Measurements from ENCODE around the gene MPO. TPM values are rescaled to one million over a fixed set of nuclear protein-coding genes. Genes with fewer than 3 reads are reported as not detected.

The MPO gene
- total and polyA plus RNA-seq, 4 donors: 0.14 to 221 (median 0.52) TPM

DNA sequence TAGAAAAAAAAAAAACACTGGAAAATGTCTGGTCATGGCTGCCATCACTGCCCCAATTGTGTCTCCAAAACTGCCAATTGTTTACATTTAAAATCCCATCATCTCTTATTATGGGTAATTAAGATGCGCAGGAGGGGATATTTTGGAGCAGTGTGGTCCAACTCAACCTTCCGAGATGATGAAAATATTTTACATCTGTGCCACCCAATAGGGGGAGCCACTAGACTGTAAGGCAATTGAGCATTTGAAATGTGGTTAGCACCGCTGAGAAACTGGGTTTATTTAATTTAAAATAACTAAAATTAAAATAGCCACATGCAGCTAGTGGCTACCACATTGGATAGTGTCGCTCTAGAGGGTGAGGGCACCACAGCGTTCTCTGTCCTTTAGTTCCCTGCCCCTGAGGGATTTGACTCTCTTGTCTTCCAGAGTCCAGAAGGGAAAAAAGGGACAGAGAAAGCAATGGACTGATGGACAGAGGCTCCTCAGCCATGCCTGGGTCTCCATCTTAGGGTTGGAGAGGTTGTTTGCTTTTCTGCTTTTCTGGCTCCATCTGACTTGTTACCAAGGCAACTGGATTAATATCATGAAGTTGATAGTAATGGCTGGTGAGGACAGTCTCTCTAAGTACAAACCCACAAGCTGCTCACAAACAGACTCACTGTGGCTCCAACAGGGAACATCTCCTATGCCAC, 3.5 kb downstream of the MPO start:
- WGBS: 66% methylated on average over 5 of the region's 5 CpGs
- Histone ChIP-seq H3K36me3 (ENCODE audit: control insufficient read depth in 4 of 4, insufficient read depth in 3 of 4, low read depth in 1 of 4, low read length in 3 of 4) (no peaks in the 10 kb centered on the region), H3K4me3 (ENCODE audit: low read depth in 1 of 3, low read length in 3 of 3) (no peak overlapping the region), H3K9me3 (ENCODE audit: control insufficient read depth in 4 of 4, low read length in 3 of 4) (no peaks in the 10 kb centered on the region), H3K9ac (ENCODE audit: low read depth in 1 of 2, low read length in 2 of 2) (no peak overlapping the region), H3K4me1 (ENCODE audit: control insufficient read depth in 4 of 4, insufficient read depth in 4 of 4, low read length in 3 of 4) (peaks cover 0 to 9% (median 4%) of the 10 kb centered on the region in 4 donors), H3K27me3 (ENCODE audit: control insufficient read depth in 4 of 4, insufficient read depth in 4 of 4, low read length in 3 of 4) (peaks cover 0 to 3% (median 0%) of the 10 kb centered on the region in 4 donors), H3K27ac (ENCODE audit: low read depth in 1 of 2, low read length in 2 of 2) (no peak overlapping the region)
- no peak for DNase-seq (ENCODE audit: low spot score)
- peak in 1 of 2 donors; percentile 60 for TF ChIP-seq RAD21 (IDR thresholded peaks at IDR 0.05)
- no peak for TF ChIP-seq GABPA (IDR thresholded peaks at IDR 0.05 in 1 of 2, conservative IDR thresholded peaks at IDR 0.05 in 1 of 2)
- TF ChIP-seq RXRA (IDR thresholded peaks at IDR 0.05): no peak
- TF ChIP-seq, protein P1, sequence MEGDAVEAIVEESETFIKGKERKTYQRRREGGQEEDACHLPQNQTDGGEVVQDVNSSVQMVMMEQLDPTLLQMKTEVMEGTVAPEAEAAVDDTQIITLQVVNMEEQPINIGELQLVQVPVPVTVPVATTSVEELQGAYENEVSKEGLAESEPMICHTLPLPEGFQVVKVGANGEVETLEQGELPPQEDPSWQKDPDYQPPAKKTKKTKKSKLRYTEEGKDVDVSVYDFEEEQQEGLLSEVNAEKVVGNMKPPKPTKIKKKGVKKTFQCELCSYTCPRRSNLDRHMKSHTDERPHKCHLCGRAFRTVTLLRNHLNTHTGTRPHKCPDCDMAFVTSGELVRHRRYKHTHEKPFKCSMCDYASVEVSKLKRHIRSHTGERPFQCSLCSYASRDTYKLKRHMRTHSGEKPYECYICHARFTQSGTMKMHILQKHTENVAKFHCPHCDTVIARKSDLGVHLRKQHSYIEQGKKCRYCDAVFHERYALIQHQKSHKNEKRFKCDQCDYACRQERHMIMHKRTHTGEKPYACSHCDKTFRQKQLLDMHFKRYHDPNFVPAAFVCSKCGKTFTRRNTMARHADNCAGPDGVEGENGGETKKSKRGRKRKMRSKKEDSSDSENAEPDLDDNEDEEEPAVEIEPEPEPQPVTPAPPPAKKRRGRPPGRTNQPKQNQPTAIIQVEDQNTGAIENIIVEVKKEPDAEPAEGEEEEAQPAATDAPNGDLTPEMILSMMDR (IDR thresholded peaks at IDR 0.05; ENCODE audit: low read depth, low read length, missing input control): peak; percentile 30
- no peak for TF ChIP-seq YY1 (IDR thresholded peaks at IDR 0.05)
- TF ChIP-seq NR2F2 (IDR thresholded peaks at IDR 0.05): no peak
- TF ChIP-seq, protein P2, sequence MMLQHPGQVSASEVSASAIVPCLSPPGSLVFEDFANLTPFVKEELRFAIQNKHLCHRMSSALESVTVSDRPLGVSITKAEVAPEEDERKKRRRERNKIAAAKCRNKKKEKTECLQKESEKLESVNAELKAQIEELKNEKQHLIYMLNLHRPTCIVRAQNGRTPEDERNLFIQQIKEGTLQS (IDR thresholded peaks at IDR 0.05): no peak
- TF ChIP-seq, protein P3, sequence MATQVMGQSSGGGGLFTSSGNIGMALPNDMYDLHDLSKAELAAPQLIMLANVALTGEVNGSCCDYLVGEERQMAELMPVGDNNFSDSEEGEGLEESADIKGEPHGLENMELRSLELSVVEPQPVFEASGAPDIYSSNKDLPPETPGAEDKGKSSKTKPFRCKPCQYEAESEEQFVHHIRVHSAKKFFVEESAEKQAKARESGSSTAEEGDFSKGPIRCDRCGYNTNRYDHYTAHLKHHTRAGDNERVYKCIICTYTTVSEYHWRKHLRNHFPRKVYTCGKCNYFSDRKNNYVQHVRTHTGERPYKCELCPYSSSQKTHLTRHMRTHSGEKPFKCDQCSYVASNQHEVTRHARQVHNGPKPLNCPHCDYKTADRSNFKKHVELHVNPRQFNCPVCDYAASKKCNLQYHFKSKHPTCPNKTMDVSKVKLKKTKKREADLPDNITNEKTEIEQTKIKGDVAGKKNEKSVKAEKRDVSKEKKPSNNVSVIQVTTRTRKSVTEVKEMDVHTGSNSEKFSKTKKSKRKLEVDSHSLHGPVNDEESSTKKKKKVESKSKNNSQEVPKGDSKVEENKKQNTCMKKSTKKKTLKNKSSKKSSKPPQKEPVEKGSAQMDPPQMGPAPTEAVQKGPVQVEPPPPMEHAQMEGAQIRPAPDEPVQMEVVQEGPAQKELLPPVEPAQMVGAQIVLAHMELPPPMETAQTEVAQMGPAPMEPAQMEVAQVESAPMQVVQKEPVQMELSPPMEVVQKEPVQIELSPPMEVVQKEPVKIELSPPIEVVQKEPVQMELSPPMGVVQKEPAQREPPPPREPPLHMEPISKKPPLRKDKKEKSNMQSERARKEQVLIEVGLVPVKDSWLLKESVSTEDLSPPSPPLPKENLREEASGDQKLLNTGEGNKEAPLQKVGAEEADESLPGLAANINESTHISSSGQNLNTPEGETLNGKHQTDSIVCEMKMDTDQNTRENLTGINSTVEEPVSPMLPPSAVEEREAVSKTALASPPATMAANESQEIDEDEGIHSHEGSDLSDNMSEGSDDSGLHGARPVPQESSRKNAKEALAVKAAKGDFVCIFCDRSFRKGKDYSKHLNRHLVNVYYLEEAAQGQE (IDR thresholded peaks at IDR 0.05): no peak

DNA sequence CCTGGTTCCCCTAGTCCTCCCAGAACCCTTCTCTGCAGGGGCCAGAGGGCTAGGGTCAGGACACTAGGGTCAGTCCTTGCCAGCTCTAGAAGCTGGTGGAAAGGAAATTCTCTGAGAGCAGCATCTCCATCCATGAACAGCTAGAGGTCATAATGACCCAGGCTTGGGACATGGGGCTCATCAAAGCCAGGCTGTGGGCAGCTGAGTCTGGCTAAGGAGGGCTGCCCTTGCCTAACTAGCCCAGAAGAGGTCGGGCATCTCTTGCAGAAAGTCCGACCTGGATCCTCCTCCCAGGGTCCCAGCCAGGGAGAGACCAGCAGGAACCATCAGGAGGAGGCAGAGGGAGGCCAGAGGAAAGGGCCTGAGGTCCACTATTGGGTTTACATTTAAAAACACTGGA, 4.3 kb downstream of the MPO start:
- Histone ChIP-seq H3K4me3 (ENCODE audit: low read depth in 1 of 3, low read length in 3 of 3) (no peak overlapping the region), H3K27me3 (ENCODE audit: control insufficient read depth in 4 of 4, insufficient read depth in 4 of 4, low read length in 3 of 4) (peaks cover 0 to 3% (median 0%) of the 10 kb centered on the region in 4 donors), H3K9me3 (ENCODE audit: control insufficient read depth in 4 of 4, low read length in 3 of 4) (no peaks in the 10 kb centered on the region), H3K4me1 (ENCODE audit: control insufficient read depth in 4 of 4, insufficient read depth in 4 of 4, low read length in 3 of 4) (peaks cover 0 to 9% (median 4%) of the 10 kb centered on the region in 4 donors), H3K36me3 (ENCODE audit: control insufficient read depth in 4 of 4, insufficient read depth in 3 of 4, low read depth in 1 of 4, low read length in 3 of 4) (no peaks in the 10 kb centered on the region), H3K27ac (ENCODE audit: low read depth in 1 of 2, low read length in 2 of 2) (no peak overlapping the region), H3K9ac (ENCODE audit: low read depth in 1 of 2, low read length in 2 of 2) (no peak overlapping the region)
- no peak for DNase-seq (ENCODE audit: low spot score)
- 46% methylated on average over 2 of the region's 2 CpGs for WGBS
- TF ChIP-seq EGR1 (IDR thresholded peaks at IDR 0.05; ENCODE audit: low read depth in 2 of 2): no peak
- no peak for TF ChIP-seq FOXA1 (IDR thresholded peaks at IDR 0.05)
- no peak for TF ChIP-seq HNF4G (IDR thresholded peaks at IDR 0.05)
- TF ChIP-seq, protein P4, sequence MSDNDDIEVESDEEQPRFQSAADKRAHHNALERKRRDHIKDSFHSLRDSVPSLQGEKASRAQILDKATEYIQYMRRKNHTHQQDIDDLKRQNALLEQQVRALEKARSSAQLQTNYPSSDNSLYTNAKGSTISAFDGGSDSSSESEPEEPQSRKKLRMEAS (IDR thresholded peaks at IDR 0.05): no peak
- TF ChIP-seq, protein P5, sequence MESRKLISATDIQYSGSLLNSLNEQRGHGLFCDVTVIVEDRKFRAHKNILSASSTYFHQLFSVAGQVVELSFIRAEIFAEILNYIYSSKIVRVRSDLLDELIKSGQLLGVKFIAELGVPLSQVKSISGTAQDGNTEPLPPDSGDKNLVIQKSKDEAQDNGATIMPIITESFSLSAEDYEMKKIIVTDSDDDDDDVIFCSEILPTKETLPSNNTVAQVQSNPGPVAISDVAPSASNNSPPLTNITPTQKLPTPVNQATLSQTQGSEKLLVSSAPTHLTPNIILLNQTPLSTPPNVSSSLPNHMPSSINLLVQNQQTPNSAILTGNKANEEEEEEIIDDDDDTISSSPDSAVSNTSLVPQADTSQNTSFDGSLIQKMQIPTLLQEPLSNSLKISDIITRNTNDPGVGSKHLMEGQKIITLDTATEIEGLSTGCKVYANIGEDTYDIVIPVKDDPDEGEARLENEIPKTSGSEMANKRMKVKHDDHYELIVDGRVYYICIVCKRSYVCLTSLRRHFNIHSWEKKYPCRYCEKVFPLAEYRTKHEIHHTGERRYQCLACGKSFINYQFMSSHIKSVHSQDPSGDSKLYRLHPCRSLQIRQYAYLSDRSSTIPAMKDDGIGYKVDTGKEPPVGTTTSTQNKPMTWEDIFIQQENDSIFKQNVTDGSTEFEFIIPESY (IDR thresholded peaks at IDR 0.05): no peak
- TF ChIP-seq, protein P3 (IDR thresholded peaks at IDR 0.05): no peak
- no peak for TF ChIP-seq RAD21 (IDR thresholded peaks at IDR 0.05)
- no peak for TF ChIP-seq NR2F2 (IDR thresholded peaks at IDR 0.05)
- TF ChIP-seq HNF4A (conservative IDR thresholded peaks at IDR 0.05): no peak
- TF ChIP-seq, protein P1 (IDR thresholded peaks at IDR 0.05; ENCODE audit: low read depth, low read length, missing input control): no peak
- TF ChIP-seq FOXA2 (IDR thresholded peaks at IDR 0.05): no peak
- TF ChIP-seq GABPA (IDR thresholded peaks at IDR 0.05 in 1 of 2, conservative IDR thresholded peaks at IDR 0.05 in 1 of 2): no peak
- TF ChIP-seq YY1 (IDR thresholded peaks at IDR 0.05): no peak
- TF ChIP-seq, protein P2 (IDR thresholded peaks at IDR 0.05): no peak
- no peak for TF ChIP-seq RXRA (IDR thresholded peaks at IDR 0.05)

Data from liver (tissue), 9 donors.